Adrenal gland (tissue), 5 donors: ENCODE results near the gene DMAC2L.

Experiments used
- POLR2A ChIP-seq, 2 donors: fragments of 450-650 bp; IDR thresholded peaks; one replicate each; pipeline ENCODE4 v1.6.1; 2017; ENCODE audit warnings: antibody characterized with exemption in 2 of 2, mild to moderate bottlenecking in 2 of 2, moderate library complexity in 1 of 2
- TF ChIP-seq, protein P1 (sequence below), 6 experiments: fragments of 450-650 bp in 4 of 6; fragments of 200-600 bp in 2 of 6; sonication (generic) in 1 of 6; IDR thresholded peaks; 1 replicate in 5 of 6; 2 replicates in 1 of 6; pipeline versions ENCODE4 v1.5.1 to v1.8.0; 2016 to 2021; ENCODE audit warnings: antibody characterized with exemption in 6 of 6, mild to moderate bottlenecking in 2 of 6, moderate library complexity in 1 of 6
- donor health status: DM: no; HTN: no; CAD: no.

- TF ChIP-seq, protein P1, sequence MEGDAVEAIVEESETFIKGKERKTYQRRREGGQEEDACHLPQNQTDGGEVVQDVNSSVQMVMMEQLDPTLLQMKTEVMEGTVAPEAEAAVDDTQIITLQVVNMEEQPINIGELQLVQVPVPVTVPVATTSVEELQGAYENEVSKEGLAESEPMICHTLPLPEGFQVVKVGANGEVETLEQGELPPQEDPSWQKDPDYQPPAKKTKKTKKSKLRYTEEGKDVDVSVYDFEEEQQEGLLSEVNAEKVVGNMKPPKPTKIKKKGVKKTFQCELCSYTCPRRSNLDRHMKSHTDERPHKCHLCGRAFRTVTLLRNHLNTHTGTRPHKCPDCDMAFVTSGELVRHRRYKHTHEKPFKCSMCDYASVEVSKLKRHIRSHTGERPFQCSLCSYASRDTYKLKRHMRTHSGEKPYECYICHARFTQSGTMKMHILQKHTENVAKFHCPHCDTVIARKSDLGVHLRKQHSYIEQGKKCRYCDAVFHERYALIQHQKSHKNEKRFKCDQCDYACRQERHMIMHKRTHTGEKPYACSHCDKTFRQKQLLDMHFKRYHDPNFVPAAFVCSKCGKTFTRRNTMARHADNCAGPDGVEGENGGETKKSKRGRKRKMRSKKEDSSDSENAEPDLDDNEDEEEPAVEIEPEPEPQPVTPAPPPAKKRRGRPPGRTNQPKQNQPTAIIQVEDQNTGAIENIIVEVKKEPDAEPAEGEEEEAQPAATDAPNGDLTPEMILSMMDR (IDR thresholded peaks at IDR 0.05), result no peak
- TF ChIP-seq POLR2A (IDR thresholded peaks at IDR 0.05), result no peak
These were observed 35.4 kb downstream of the DMAC2L start for GRCh38 chr14:50347521-50347920.
